Astrocyte of the spinal cord (primary cell): ENCODE measurements around the gene RAD51C.
A peak's percentile ranks its signal among the peaks of the same experiment; 100 is the strongest.

ENCODE experiments used
- DNase-seq: peaks from one replicate; pipeline ENCODE4 v3.0.0; 2011; ENCODE audit warnings: low read depth, low spot score
- H3K4me3 ChIP-seq: 2 replicates; pipeline ENCODE4 v1.5.1; 2011; ENCODE audit warnings: low read depth, mild to moderate bottlenecking, low read length, moderate library complexity
- CTCF ChIP-seq: IDR thresholded peaks from 2 replicates; pipeline ENCODE4 v1.5.1; 2012; ENCODE audit warnings: low read depth, mild to moderate bottlenecking, low read length, inconsistent platforms
- in situ Hi-C: cut with HindIII; loops from 2 replicates; pipeline ENCODE4 v1.10.0; 2017; ENCODE audit warnings: low sequenced_read_pairs

Gene RAD51C

DNA sequence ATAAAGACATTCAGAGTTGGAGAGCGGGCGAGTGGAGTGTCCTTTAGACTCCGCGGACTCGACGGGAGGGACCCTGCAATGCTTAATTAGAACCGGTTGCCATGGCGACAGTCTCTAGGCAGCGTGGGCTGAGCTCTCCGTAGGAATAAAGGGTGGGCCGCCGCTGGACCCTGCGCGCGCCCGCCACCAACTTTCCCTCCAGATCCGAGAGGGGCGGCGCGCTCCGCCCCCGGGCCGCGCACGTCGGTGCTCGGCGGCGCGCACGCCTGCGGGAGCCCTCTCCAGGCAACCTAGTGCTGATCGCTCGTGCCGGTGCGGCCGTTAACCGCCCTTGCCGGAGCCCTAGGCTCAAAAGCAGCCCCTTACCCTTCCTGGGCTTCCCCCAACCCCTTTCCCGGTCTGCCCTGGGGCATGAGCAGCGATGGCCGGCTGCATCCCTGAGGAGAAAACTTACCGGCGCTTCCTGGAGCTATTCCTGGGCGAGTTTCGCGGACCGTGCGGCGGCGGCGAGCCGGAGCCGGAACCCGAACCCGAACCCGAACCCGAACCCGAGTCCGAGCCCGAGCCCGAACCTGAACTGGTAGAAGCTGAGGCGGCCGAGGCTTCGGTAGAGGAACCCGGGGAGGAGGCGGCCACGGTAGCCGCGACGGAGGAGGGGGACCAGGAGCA, 63.3 kb downstream of the RAD51C start, which contains the start of gene PPM1E:
PPM1E (plus strand) TSS at position 278 of the 669 bp plus-strand sequence.
- in situ Hi-C loops = no loop called here
- peak within 1 kb of the TSS; percentile 49 for H3K4me3 ChIP-seq
- no peak for TF ChIP-seq CTCF
- DNase-seq = peak; percentile 33

GRCh38 chr17:58756246-58757161, 64.1 kb downstream of the RAD51C start:
- DNase-seq = no peak
- TF ChIP-seq CTCF = no peak
- in situ Hi-C loops = no loop called here

DNA sequence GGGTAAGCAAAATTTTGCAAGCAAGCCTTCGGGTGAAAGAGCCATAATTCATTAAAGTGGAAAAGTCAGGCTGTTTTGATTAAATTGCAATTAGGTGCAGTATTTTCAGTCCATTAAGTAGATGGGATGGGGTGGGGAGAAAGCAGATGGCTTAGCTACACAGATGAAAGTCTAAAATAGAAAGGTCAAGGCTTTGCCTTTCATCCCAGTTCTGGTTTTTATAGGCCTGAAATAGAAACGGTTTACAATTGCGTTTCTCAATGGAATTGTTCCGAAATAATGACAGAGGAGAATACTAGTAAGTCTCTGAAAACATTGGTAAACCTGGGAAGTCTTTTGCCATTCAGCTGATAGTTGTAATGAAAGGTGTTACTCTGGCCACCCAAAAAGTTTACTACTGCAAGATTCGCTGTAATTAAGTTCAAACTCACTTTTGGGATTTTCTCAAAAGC, 64.8 kb downstream of the RAD51C start:
- H3K4me3 ChIP-seq = no peak overlapping the region
- DNase-seq = no peak
- in situ Hi-C loops = no loop called here
- no peak for TF ChIP-seq CTCF

More at GRCh38 chr17:58756246-58757161, 64.1 kb downstream of the RAD51C start:
- H3K4me3 ChIP-seq = peak overlapping the region; percentile 49

- H3K4me3 ChIP-seq = no peak overlapping the region
- DNase-seq = no peak
- in situ Hi-C loops = no loop called here
- no peak for TF ChIP-seq CTCF
Observed at GRCh38 chr17:58758890-58759289, 66.5 kb downstream of the RAD51C start.

GRCh38 chr17:58759522-58759921, 67.1 kb downstream of the RAD51C start:
- no peak for TF ChIP-seq CTCF
- no peak overlapping the region for H3K4me3 ChIP-seq
- no peak for DNase-seq
- in situ Hi-C loops = no loop called here

- no peak for DNase-seq
- in situ Hi-C loops = no loop called here
- H3K4me3 ChIP-seq = no peak overlapping the region
- TF ChIP-seq CTCF = no peak
Observed at GRCh38 chr17:58760248-58760647, 67.8 kb downstream of the RAD51C start.
